ENCODE results near the gene REEP5.
"Not testable (repeated sequence)": the region's sequence is repeated elsewhere in the genome, so short reads cannot be mapped to it uniquely, and the experiment has no call there.

The REEP5 gene

DNA sequence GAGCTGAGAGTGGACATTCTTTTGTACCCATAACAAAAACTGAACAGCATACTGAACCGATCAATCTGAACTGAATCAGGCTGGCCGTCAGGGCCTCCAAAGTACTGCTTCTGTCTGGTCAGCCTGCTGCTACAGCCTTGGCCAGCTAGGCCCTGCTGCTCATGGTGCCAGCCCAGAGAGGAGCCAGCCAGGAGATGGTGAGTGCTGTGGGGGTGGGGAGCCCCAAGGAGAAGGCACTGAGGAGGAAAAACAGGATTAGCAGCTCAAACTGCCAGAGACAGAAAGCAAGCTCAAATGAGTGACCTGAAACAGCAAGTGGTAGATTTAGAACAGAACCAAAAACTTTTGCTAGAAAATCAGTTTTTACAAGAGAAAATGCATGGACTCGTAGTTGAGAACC lies 37.0 kb downstream of the REEP5 start:
- DNase-seq (ENCODE audit: low spot score), result no peak

DNA sequence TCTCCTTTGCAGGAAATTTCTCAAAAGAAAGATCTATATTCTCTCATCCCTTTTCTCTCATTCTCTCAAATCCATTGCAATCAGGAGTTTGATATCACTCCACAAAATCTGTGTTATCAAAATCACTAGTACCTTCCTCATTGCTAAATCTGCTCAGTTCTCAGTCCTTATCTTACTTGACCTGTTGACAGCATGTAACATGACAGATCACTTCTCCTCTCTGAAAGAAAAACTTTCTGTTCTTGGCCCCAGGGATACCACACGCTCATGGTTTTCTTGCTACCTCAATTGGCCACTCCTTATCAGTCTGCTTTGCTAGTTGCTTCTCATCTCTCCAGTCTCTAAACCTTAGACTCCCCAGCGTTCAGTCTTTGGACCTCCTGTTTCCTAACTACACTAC lies 38.8 kb downstream of the REEP5 start:
- DNase-seq (ENCODE audit: low spot score), result no peak

DNA sequence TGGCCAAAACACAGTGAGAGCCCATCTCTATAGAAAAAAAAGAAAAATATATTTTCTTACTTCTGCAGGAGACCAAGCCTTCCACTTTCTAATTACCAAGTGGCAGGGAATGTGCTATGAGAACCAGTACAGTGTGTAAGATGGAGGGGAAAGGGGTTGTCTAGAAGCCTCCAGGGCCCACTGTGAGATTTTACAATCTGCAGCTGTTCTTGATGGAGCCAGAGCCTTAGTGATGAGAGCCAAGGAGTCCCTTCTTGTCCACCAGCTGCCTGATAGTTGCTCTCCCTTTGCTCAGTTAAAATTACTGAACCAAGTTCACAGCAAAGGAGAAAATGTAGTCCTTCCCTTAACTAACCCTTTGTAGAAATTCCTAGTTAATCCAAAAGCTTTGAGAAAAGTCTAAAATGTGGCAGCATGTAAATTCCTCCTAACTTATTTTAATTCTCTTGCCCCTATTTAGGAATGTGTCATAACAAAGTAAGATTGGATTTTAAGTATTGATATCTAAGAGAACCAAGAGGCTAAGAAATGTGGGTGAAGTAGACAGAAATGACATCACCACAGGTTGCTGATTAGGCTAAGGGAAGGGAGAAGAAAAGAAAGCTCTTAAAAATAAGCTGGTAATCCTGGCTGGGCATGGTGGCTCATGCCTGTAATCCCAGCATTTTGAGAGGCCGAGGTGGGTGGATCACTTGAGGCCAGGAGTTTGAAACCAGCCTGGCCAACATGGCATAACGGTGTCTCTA lies 41.6 kb downstream of the REEP5 start:
- DNase-seq (ENCODE audit: low spot score), result no peak

DNA sequence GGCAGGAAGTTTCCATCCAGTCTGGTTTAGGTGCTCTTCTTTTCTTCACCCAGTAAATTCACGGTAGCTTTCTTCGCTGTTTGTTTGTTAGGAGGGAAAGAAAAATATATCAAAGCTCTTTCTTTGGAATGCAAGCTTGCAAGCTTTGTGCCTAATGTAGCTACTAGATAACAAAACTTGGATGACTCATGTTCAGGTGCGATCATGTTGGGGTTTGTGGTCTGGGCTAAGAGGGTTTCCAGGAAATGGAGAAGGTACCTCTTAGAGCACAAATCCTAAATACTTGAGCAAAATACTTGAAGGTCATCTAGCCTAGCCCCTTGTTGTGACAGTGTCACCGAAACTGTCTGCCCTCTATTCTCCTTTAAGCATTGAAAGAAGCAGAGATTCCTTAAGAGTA lies 43.3 kb downstream of the REEP5 start:
- DNase-seq (ENCODE audit: low spot score), result no peak

DNA sequence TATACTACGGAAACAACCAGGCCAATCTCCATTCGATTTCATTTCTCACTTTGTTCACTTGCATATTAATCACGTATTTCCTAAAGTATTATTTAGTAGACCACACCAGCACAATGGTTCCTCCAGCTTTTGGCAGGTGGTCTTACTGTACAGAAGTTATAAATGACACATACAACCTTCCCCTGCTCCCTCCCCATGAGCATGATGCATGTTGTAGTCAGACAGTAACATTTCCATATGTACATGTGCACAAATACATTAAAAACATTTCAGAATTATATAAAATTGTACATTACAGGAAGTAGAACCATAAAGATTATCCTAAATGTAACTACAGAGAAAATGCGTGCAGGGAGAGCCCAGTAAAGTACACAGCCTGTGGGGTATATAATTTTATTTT lies 43.9 kb downstream of the REEP5 start:
- no peak for DNase-seq (ENCODE audit: low spot score)

DNA sequence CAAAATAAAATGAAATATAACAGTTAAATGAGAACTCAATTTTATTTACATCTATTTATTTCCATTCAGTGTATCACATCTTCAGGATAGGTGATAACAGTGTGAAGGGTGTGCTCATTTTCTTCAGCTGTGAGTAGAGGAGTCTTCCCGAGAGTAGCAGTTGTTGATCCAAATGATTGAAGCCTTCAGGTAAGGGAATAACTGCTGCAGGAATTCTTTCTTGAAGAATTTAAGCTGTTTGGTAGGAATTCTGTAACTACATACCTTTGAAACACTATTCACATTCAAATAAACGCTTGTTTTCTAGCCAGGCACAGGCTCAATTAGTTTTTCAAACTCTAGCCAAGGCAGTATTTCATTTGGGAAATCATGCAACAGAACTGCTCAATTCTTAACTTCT lies 45.7 kb downstream of the REEP5 start:
- DNase-seq (ENCODE audit: low spot score), result no peak

DNA sequence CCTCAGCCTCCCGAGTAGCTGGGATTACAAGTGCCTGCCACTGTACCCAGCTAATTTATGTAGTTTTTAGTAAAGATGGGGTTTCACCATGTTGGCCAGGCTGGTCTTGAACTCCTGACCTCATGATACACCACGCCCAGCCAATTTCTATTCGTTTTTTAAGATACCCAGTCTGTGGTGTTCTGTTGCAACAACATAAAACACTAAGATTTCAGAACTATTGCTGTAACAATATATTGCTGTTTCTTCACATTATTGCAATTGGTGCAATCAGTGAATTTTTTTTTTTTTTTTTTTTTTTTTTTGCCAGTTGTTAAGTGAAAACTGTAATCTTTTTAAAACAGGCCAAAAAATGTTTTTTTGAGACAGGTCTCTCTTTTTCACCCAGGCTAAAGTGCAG lies 51.1 kb downstream of the REEP5 start:
- no peak for DNase-seq (ENCODE audit: low spot score)

DNA sequence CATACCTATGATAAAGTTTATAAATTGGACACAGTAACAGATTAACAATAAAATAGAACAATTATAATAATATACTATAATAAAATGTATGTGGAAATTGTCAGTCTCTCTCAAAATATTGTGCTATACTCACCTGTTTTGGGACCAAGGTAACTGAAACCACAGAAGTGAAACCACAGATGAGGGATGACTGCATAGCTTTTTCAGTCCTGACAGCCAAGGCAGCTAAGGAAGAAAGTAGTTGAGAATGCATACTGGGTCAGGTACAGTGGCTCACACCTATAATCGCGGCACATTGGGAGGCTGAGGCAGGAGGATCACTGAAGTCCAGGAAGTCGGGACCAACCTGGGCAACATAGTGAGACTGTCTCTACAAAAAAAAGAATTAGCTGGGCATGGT lies 52.1 kb downstream of the REEP5 start:
- no peak for DNase-seq (ENCODE audit: low spot score)

DNA sequence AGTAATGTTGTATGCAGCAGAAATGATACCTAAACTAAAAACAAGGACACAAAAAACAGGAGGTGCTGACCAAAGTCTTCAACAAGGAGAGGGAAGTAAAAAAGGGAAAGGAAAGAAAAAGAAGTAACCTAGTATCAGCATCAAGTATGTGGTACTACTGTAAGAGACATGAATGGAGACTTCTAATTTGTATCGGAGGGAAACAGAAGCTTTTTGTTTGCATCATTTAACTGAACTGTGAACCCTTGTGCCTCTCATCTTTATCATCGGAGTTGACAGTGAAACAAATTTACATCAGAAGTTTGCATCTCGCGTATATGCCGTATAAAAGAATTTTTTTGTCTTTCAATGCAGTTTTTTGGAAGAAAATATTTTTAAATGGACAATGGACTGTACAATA lies 54.6 kb downstream of the REEP5 start:
- DNase-seq (ENCODE audit: low spot score), result no peak

DNA sequence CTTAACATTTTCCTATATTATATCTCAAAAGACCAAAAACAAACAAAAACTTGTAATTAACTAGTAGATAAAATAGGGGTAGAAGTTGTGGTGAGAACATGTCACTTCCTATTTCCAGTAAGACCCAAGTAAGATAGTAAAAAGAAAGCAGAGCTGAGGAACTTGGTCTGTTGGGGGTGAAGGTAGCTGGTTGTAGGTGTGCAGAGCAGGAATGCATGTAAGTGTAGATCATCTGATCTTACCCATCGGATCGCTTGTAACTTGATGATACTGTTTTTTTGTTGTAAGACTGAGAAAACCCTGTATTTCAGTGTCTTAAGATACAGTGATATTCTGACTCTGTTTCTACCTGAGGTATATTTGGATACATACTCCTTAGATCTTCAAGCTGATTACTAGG lies 55.3 kb downstream of the REEP5 start:
- DNase-seq (ENCODE audit: low spot score), result no peak

DNA sequence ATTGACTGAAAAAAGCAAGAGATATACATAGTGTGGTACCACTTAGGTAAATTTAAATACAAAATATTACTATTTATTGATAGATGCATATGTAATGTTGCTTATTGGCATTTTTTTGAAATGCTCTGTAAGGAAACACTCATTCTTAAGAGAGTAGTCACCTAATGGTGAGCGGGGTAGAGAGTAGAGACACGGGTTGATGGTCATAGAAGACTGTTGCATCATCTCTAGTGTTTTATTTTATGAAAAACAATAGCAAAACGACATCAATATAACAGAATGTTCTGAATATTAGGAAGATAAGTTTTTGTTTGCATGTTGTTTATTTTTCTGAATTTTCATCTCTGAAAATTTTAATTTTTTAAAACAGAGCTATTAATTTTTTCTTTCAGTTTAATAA lies 56.9 kb downstream of the REEP5 start:
- no peak for DNase-seq (ENCODE audit: low spot score)

DNA sequence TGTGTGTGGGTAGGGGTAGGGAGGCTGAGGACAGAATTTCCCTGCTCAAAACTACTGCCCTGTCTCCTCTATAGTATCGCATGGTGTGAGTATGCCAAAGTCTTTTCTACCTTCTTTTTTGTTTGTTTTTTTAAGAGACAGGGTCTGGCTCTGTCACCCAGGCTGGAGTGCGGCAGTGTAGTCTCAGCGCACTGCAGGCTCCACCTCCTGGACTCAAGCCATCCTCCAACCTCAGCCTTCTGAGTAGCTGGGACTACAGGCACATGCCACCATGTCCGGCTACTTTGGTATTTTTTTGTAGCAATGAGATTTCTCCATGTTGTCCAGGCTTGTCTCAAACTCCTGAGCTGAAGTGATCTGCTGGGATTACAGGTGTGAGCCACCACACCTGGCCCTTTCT lies 58.5 kb downstream of the REEP5 start:
- DNase-seq (ENCODE audit: low spot score), result no peak

DNA sequence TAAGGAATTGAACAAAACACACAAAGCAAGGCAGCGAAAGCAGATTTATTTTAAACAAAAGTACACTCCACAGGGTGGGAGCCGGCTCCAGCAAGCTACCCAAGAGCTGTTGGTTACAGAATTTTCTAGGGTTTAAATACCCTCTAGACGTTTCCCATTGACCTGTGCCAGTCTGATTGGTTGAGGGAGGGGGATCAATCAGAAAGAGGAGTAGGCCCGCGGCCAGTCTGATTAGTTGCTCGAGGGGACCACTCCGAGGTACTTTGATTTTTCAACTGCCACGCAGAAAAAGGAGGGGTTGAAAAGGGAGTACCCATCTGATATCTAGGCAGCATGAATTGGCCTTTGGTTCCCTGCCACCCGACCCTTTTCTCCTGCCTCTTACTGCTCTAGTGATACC lies 59.9 kb downstream of the REEP5 start:
- no peak for DNase-seq (ENCODE audit: low spot score)

DNA sequence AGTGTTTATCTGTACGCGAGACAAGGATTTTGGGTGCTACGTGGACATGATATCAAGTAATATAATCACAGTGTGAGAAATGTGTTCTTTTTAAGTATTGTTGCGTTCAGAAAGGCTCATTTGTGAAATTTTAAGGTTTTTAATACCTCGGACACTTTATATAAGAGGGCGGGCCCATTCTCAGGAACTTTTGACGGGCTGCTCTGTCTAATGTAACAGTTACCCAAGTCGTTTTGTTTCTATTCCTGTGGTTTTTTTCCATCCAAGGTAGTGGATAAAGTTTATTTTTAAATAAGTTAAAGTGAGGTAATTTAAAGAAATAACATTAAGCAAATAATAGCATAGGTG lies 60.4 kb downstream of the REEP5 start:
- no peak for DNase-seq (ENCODE audit: low spot score)

DNA sequence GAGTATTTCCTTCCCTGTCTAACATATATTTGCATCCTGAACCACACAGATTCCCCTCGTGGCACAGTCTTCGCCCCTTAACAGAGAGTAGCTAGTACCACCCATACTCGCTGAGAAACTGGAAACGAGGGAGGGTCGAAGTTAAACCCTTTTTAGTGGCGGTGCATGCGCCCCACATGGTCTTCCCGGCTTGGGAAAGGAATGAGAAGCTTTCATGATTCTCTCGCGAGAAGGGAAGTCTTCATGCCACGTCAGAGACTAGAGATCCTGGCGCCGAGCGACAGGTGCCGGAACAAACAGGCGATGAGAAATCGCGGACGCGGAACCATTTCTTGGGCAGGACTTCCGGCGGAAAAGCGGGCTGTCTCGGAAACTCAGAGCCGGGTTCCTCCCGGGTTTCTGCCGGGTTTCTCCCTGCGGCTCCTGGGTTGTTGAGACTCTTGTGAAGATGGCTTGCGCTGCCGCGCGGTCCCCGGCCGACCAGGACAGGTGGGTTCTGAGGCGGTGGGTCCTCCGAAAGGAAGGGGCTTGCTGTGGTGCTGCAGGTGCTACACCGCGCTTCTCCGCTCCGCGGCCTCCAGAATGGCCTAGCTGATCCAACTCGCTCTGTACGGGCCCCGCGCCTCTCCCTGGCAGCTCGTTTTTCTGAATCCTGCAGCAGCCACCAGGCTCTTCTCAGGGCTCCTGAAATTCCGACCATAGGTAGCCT lies 60.9 kb downstream of the REEP5 start, which contains the start of gene SRP19:
Gene SRP19, plus strand, starts transcription at position 359 of the 709 bp plus-strand sequence. Its CDS starts 90 bp downstream, at position 449.
- DNase-seq (ENCODE audit: low spot score), result peak; percentile 77

DNA sequence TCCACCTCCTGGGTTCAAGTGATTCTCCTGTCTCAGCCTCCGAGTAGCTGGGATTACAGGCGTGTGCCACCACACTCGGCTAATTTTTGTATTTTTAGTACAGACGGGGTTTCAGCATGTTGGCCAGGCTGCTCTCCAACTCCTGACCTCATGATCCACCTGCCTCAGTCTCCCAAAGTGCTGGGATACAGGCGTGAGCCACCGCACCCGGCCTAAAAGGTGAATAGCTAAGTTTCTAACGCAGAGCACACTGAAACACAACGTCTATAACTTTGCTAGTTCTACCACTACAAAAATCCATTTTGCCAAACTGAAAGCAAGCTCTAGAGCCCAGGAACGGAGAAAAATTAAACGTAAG lies 61.5 kb downstream of the REEP5 start:
- not testable (repeated sequence) for DNase-seq (ENCODE audit: low spot score)

DNA sequence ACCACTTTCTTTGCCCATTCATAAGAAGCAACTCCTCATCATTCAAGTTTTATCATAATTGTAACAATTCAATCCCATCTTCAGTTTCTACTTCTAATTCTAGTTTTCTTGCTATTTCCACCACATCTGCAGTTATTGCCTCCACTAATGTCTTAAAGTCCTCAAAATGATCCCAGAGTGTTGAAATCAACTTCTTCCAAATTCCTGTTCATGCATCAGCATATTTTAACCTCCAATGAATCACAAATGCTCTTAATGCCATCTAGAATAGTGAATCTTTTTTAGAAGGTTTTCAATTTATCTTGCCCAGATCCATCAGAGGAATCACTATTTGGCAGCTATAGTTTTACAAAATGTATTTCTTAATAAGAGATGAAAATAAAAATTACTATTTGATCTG lies 64.2 kb downstream of the REEP5 start:
- DNase-seq (ENCODE audit: low spot score), result no peak

DNA sequence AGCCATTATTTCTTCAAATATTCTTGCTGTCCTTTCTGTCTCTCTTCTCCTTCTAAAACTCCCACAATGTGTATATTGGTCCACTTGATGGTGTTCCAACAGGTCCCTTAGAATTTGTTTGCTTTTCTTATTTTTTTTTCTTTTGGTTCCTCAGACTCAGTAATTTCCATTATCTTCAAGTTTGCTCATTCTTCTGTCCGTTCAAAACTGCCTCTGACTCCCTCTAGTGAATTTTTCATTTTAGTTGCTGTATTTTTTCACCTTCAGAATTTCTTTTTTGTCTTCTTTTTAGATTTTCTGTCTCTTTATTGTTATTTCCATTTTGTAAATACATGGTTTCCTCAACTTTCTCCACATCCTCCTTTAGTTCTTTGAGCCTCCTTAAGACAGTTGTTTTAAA lies 67.4 kb downstream of the REEP5 start:
- DNase-seq (ENCODE audit: low spot score), result no peak

DNA sequence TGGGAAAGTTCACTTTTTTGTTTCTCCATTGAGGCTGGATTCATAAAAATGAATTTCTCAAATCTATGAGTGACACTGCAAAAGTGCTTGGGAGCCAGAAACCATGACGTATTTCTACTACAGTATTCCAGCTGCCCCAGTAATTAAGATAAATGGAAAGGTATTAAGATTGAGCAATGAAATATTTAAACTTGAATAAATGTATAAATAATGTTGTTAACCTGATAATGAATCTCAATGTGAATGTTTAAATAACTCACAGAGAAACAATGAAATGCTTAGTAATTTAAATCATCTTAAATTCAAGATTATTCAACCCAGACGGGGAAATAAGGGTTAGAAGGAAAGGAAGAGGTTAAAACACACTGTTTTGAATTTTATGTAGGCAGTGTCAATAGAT lies 72.1 kb downstream of the REEP5 start:
- DNase-seq (ENCODE audit: low spot score), result no peak

DNA sequence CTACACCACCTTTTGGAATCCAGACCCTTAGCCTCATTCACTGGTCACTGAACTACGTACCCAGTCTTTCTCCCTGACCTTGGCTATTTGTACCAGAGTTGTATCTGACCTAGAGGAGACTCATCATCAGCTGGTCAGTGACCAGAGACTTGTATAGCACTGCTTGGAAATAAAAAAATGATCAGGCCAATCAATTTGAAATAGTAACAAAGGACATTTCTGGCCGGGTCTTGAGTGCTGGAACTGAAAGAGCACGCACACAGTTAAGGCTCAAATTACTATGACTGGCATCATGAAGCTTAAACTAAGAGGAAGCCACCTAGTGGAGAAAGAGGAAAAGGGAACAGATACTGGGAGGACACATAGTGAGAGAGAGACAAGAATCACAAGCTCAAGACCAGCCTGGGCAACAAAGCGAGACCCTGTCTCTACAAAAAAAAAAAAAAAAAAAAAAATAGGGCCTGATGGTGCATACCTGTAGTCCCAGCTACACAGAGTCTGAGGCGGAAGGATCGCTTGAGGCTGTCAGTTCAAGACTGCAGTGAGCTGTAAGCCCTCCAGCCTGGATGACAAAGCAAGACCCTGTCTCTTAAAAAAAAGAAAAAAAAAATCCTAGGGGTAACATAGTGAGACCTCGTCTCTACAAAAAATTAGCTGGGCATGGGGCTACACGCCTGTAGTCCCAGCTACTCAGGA lies 73.8 kb downstream of the REEP5 start:
- DNase-seq (ENCODE audit: low spot score), result peak; percentile 15

DNA sequence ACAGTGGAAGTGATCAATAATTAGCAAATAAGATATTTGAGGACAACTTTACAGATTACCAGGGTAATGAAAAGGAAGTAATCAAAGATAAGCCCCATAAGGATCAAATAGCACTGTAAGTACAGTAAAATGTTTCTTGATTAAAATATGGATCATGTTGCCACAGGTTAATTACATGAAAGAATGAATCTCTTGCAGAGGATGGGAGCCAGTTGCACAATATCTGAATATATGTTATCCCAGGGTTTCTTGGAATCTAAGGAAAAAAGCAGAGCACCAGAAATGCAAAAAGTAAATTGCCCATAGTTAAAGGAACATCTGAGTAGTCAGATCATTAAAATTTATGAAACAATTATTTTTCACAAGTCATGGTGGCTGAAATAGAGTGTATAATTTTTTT lies 74.7 kb downstream of the REEP5 start:
- DNase-seq (ENCODE audit: low spot score), result no peak

DNA sequence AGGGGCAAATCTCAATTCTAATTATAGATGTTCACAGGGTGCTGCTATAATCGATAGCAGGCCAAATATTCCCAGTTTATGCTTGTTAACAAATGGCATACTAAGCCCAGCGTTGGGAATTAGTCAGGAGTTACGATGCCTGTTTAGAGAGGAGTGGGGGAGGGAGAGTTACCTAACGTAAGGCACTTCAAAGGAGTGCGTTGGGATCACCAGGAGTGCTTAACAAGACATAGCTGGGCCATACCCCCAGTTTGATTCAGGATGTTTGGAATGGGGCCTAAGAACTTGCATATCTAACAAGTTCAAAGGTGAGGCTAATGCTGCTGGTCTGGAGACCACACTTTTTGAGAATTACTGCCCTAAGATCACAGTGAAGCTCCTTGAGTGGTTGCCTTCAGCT lies 75.5 kb downstream of the REEP5 start:
- DNase-seq (ENCODE audit: low spot score), result no peak

DNA sequence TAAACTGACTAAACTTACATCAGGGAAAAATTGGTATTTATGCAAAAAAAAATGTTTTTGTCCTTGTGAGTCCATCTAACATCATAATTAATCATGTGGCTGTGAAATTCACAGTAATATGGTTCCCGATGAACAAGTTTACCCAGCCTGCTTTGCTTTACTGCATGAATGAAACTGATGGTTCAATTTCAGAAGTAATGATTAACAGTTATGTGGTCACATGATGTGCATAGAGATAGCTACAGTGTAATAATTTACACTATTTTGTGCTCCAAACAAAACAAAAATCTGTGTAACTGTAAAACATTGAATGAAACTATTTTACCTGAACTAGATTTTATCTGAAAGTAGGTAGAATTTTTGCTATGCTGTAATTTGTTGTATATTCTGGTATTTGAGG lies 77.5 kb downstream of the REEP5 start:
- no peak for DNase-seq (ENCODE audit: low spot score)
